H1 (cell line): ENCODE measurements around the gene RBM6. TPM values are rescaled to one million over a fixed set of nuclear protein-coding genes. Genes with fewer than 3 reads are reported as not detected.

ENCODE experiments used
- CTCF ChIA-PET: fragments of 300-600 bp; sonication (Branson Sonifier 250); formaldehyde crosslinking; loops from one replicate; lab custom pipeline; 2021; ENCODE audit not compliant: partially characterized antibody; lab: Charles Lee
- POLR2A ChIA-PET: fragments of 300-600 bp; sonication (Branson Sonifier 250); formaldehyde crosslinking; loops from one replicate; lab custom pipeline; 2021; ENCODE audit warnings: inconsistent platforms; ENCODE audit not compliant: partially characterized antibody; lab: Charles Lee
- DNase-seq, 2 experiments: peaks; one replicate each; pipeline versions ENCODE4 v3.0.0 to v3.0.0-alpha.2; 2010 to 2022; ENCODE audit warnings: low spot score in 2 of 2, low read depth in 1 of 2, mixed read lengths in 1 of 2
- FAIRE-seq: peaks from 2 replicates; lab custom pipeline; 2011; peaks lifted over from hg19 to GRCh38; lab: Jason Lieb, UNC
- H2AFZ ChIP-seq: 2 replicates; pipeline ENCODE4 v1.8.1; 2012; ENCODE audit warnings: low read length, inconsistent platforms
- H2AK5ac ChIP-seq: 2 replicates; pipeline ENCODE4 v1.6.1; 2013; ENCODE audit warnings: low read depth, low read length
- H2BK120ac ChIP-seq: replicated peaks from 2 replicates; pipeline ENCODE3; 2013; ENCODE audit warnings: low read depth, low read length, inconsistent platforms
- H2BK12ac ChIP-seq: 2 replicates; pipeline ENCODE4 v1.6.1; 2013; ENCODE audit warnings: low read depth, low read length
- H2BK15ac ChIP-seq: 2 replicates; pipeline ENCODE4 v1.6.1; 2013; ENCODE audit warnings: low read length
- H2BK20ac ChIP-seq: 2 replicates; pipeline ENCODE4 v1.6.1; 2013; ENCODE audit warnings: low read length
- H2BK5ac ChIP-seq: 2 replicates; pipeline ENCODE4 v1.6.1; 2013; ENCODE audit warnings: low read depth, low read length
- H3K14ac ChIP-seq: 2 replicates; pipeline ENCODE4 v1.6.1; 2013; ENCODE audit warnings: inconsistent platforms; ENCODE audit not compliant: insufficient read length
- H3K18ac ChIP-seq: 2 replicates; pipeline ENCODE4 v1.6.1; 2013; ENCODE audit warnings: low read length; ENCODE audit errors: extremely low read depth
- H3K23ac ChIP-seq: 2 replicates; pipeline ENCODE4 v1.6.1; 2013; ENCODE audit warnings: inconsistent platforms; ENCODE audit not compliant: insufficient read length
- H3K23me2 ChIP-seq: 2 replicates; pipeline ENCODE4 v1.6.1; 2013; ENCODE audit warnings: low read depth, low read length
- H3K27ac ChIP-seq: 2 replicates; pipeline ENCODE4 v1.6.1; 2011; ENCODE audit warnings: low read depth, low read length, inconsistent platforms
- H3K27me3 ChIP-seq, 4 experiments: replicated peaks in 1 of 4; 1 replicate in 1 of 4; 2 replicates in 3 of 4; pipeline versions ENCODE4 v1.6.1 to v1.8.1; 2011 to 2013; ENCODE audit warnings: low read length in 3 of 4, mild to moderate bottlenecking in 3 of 4, inconsistent platforms in 2 of 4, mixed read lengths in 2 of 4, moderate library complexity in 1 of 4; ENCODE audit not compliant: control insufficient read depth in 3 of 4, insufficient read depth in 3 of 4; ENCODE audit errors: extremely low read depth in 1 of 4
- H3K36me3 ChIP-seq, 4 experiments: 2 replicates each; pipeline versions ENCODE4 v1.6.1 to v1.8.1; 2011 to 2013; ENCODE audit warnings: mild to moderate bottlenecking in 4 of 4, low read length in 3 of 4, moderate library complexity in 2 of 4, control low read depth in 1 of 4, inconsistent platforms in 1 of 4; ENCODE audit not compliant: insufficient read depth in 4 of 4, control insufficient read depth in 2 of 4
- H3K4ac ChIP-seq: replicated peaks from 2 replicates; pipeline ENCODE3; 2013; ENCODE audit warnings: low read length, low read depth, mixed read lengths, inconsistent platforms; ENCODE audit not compliant: insufficient read length
- H3K4me1 ChIP-seq, 4 experiments: replicated peaks in 1 of 4; 1 replicate in 1 of 4; 2 replicates in 3 of 4; pipeline versions ENCODE4 v1.6.1 to v1.8.1; 2011 to 2013; ENCODE audit warnings: low read length in 3 of 4, inconsistent platforms in 2 of 4, mixed read lengths in 1 of 4; ENCODE audit not compliant: insufficient read depth in 4 of 4, control insufficient read depth in 3 of 4
- H3K4me2 ChIP-seq, 2 experiments: 2 replicates each; pipeline versions ENCODE4 v1.6.1 to v1.8.1; 2011 to 2013; ENCODE audit warnings: low read depth in 2 of 2, low read length in 2 of 2, control low read depth in 1 of 2, inconsistent platforms in 1 of 2, mild to moderate bottlenecking in 1 of 2; ENCODE audit not compliant: insufficient read depth in 1 of 2
- H3K4me3 ChIP-seq, 4 experiments: fragments of 200-600, 300-600 bp in 1 of 4; sonication (generic), shearing (Covaris generic), sonication (Bioruptor Twin) in 1 of 4; 2 replicates each; pipeline versions ENCODE4 v1.5.1 to v1.8.1; 2011 to 2016; ENCODE audit warnings: low read length in 4 of 4, low read depth in 3 of 4, control low read depth in 2 of 4, inconsistent platforms in 2 of 4, mild to moderate bottlenecking in 2 of 4, mixed read lengths in 1 of 4, moderate library complexity in 1 of 4; ENCODE audit not compliant: insufficient read depth in 2 of 4; ENCODE audit errors: extremely low read depth in 1 of 4
- H3K56ac ChIP-seq: replicated peaks from 2 replicates; pipeline ENCODE3; 2013; ENCODE audit warnings: low read depth, mild to moderate bottlenecking, mixed read lengths, low read length, inconsistent platforms; ENCODE audit not compliant: insufficient read length
- H3K79me1 ChIP-seq: 2 replicates; pipeline ENCODE4 v1.6.1; 2013; ENCODE audit warnings: low read depth, low read length, control low read depth
- H3K79me2 ChIP-seq, 2 experiments: 2 replicates each; pipeline versions ENCODE4 v1.6.1 to v1.8.1; 2012 to 2013; ENCODE audit warnings: low read length in 2 of 2, mild to moderate bottlenecking in 2 of 2, inconsistent platforms in 1 of 2; ENCODE audit not compliant: insufficient read depth in 2 of 2, control insufficient read depth in 1 of 2
- H3K9ac ChIP-seq, 4 experiments: replicated peaks in 1 of 4; 1 replicate in 1 of 4; 2 replicates in 3 of 4; pipeline versions ENCODE4 v1.6.1 to v1.8.1; 2011 to 2013; ENCODE audit warnings: low read depth in 3 of 4, low read length in 3 of 4, control low read depth in 2 of 4, mild to moderate bottlenecking in 2 of 4, moderate library complexity in 2 of 4, inconsistent platforms in 1 of 4; ENCODE audit errors: extremely low read depth in 1 of 4
- H3K9me3 ChIP-seq, 2 experiments: 2 replicates each; pipeline versions ENCODE4 v1.6.1 to v1.8.1; 2012 to 2013; ENCODE audit warnings: mild to moderate bottlenecking in 2 of 2, moderate library complexity in 2 of 2, control low read depth in 1 of 2, inconsistent platforms in 1 of 2, low read depth in 1 of 2, low read length in 1 of 2, mixed read lengths in 1 of 2; ENCODE audit not compliant: insufficient read depth in 2 of 2
- H4K20me1 ChIP-seq, 2 experiments: replicated peaks in 1 of 2; 2 replicates each; pipeline versions ENCODE3 to v1.8.1; 2011 to 2013; ENCODE audit warnings: inconsistent platforms in 2 of 2, low read length in 2 of 2, mild to moderate bottlenecking in 1 of 2; ENCODE audit not compliant: insufficient read depth in 2 of 2, control insufficient read depth in 1 of 2
- H4K5ac ChIP-seq: 2 replicates; pipeline ENCODE4 v1.6.1; 2013; ENCODE audit warnings: low read length, low read depth, mixed read lengths, inconsistent platforms; ENCODE audit not compliant: insufficient read length
- H4K8ac ChIP-seq: 2 replicates; pipeline ENCODE4 v1.8.0; 2013; ENCODE audit warnings: mild to moderate bottlenecking, moderate library complexity, low read length, inconsistent platforms; ENCODE audit not compliant: insufficient read depth; ENCODE audit errors: extremely low read depth
- H4K91ac ChIP-seq: replicated peaks from 2 replicates; pipeline ENCODE3; 2013; ENCODE audit warnings: low read length, mixed read lengths, inconsistent platforms; ENCODE audit not compliant: insufficient read length
- ATF2 ChIP-seq: IDR thresholded peaks from 2 replicates; pipeline ENCODE4 v1.6.1; 2012; ENCODE audit warnings: low read length, inconsistent platforms
- CBX8 ChIP-seq: fragments of 300-800, 300-1000 bp; sonication (generic); IDR thresholded peaks from 2 replicates; pipeline ENCODE4 v1.7.1; 2016; ENCODE audit warnings: low read depth, low read length, borderline replicate concordance
- CHD1 ChIP-seq: IDR thresholded peaks from 2 replicates; pipeline ENCODE4 v1.6.1; 2012; ENCODE audit warnings: low read depth, low read length, improper control_type of control experiment
- GABPA ChIP-seq: IDR thresholded peaks from 2 replicates; pipeline ENCODE4 v1.6.1; 2011; ENCODE audit warnings: mild to moderate bottlenecking, low read length, moderate library complexity, borderline replicate concordance; ENCODE audit not compliant: insufficient read depth
- HDAC6 ChIP-seq: IDR thresholded peaks from one replicate; pipeline ENCODE4 v1.7.1; 2012; ENCODE audit warnings: low read depth, mild to moderate bottlenecking, inconsistent platforms, low read length, moderate library complexity
- JUN ChIP-seq: IDR thresholded peaks from 2 replicates; pipeline ENCODE4 v1.6.1; 2011; ENCODE audit warnings: low read depth, mild to moderate bottlenecking, improper control_type of control experiment, low read length
- KDM1A ChIP-seq: fragments of 200-600, 300-600 bp; sonication (generic); IDR thresholded peaks from 2 replicates; pipeline ENCODE4 v1.7.1; 2016; ENCODE audit warnings: mild to moderate bottlenecking, low read length, borderline replicate concordance
- NRF1 ChIP-seq: IDR thresholded peaks from 2 replicates; pipeline ENCODE4 v1.6.1; 2011; ENCODE audit warnings: mild to moderate bottlenecking, low read depth, low read length, improper control_type of control experiment
- POU5F1 ChIP-seq: IDR thresholded peaks from 2 replicates; pipeline ENCODE4 v1.6.1; 2011; ENCODE audit warnings: low read depth, mild to moderate bottlenecking, low read length, moderate library complexity
- RXRA ChIP-seq: IDR thresholded peaks from 2 replicates; pipeline ENCODE4 v1.6.1; 2011; ENCODE audit warnings: low read depth, mild to moderate bottlenecking, low read length, moderate library complexity; ENCODE audit not compliant: insufficient read depth
- SIN3A ChIP-seq, 2 experiments: IDR thresholded peaks in 1 of 2; conservative IDR thresholded peaks in 1 of 2; 2 replicates each; pipeline ENCODE4 v1.6.1; 2011 to 2012; ENCODE audit warnings: low read length in 2 of 2, improper control_type of control experiment in 1 of 2, low read depth in 1 of 2, mild to moderate bottlenecking in 1 of 2
- SIX5 ChIP-seq: IDR thresholded peaks from 2 replicates; pipeline ENCODE4 v1.6.1; 2011; ENCODE audit warnings: mild to moderate bottlenecking, low read depth, low read length
- WGBS, 2 experiments: shearing (Covaris generic) in 1 of 2; methylation state at CpG; one replicate each; pipeline versions ENCODE4 v1.1.6 to v1.1.7; 2013 to 2015; ENCODE audit warnings: low lambda C conversion rate in 2 of 2, mixed read lengths in 2 of 2, inconsistent platforms in 1 of 2, low coverage in 1 of 2, missing lambda C conversion rate in 1 of 2; ENCODE audit not compliant: insufficient replicate concordance in 2 of 2, insufficient coverage in 1 of 2, insufficient read length in 1 of 2; ENCODE audit errors: extremely low coverage in 1 of 2, missing lambda C conversion rate in 1 of 2; 5-methylcytosine and 5-hydroxymethylcytosine counted together
- polyA plus RNA-seq, 7 experiments: library from polyadenylated mRNA; depleted of rRNA in 3 of 7; stranded (reverse) in 5 of 7; unstranded in 2 of 7; fragments of >200 nt in 5 of 7; fragments of 200-250 nt in 2 of 7; gene quantifications; 1 replicate in 5 of 7; 2 replicates in 1 of 7; 4 replicates in 1 of 7; pipeline versions ENCODE4 v1.2.1 to v1.2.3, GENCODE V29; 2011 to 2013; ENCODE audit warnings: missing spikeins in 2 of 7, mixed read lengths in 2 of 7
- total RNA-seq: library from RNA; stranded (reverse); fragmentation: NEBNext Ultra II Directional; extraction: Animal tissue kit (Norgen Biotek cat#: 25700); gene quantifications from 2 replicates; pipeline ENCODE4 v1.2.1, GENCODE V29; 2021

The RBM6 gene
- total and polyA plus RNA-seq, 2 of the 8 experiments (the other 6 are each of a cell fraction or from before 2014, with no cell fraction given): 30.6 to 80.1 TPM

GRCh38 chr3:50008931-50009330, 69.0 kb downstream of the RBM6 start:
- no peak overlapping the region for H2AK5ac ChIP-seq
- no peak overlapping the region for H3K4ac ChIP-seq
- no peak overlapping the region for H3K56ac ChIP-seq
- H2BK20ac ChIP-seq: no peak overlapping the region
- no peaks in the 10 kb centered on the region for H3K9me3 ChIP-seq
- H2BK12ac ChIP-seq: no peak overlapping the region
- H3K27me3 ChIP-seq: no peaks in the 10 kb centered on the region
- no peak overlapping the region for H3K4me2 ChIP-seq
- no peak overlapping the region for H3K18ac ChIP-seq
- POLR2A ChIA-PET: interaction anchor here (0.6 to 1.0 kb wide), 4 partner anchors 35 to 112 kb away, joined by 3 read pairs; no protein-coding TSS in a partner anchor
- H3K4me3 ChIP-seq: no peak overlapping the region
- H2AFZ ChIP-seq: no peak overlapping the region
- no peak overlapping the region for H3K9ac ChIP-seq
- peaks cover 0 to 6% (median 1%) of the 10 kb centered on the region in 4 experiments; a peak in 3 of 8 replicates for H3K36me3 ChIP-seq
- no peak overlapping the region for H2BK120ac ChIP-seq
- H4K20me1 ChIP-seq: peaks cover 0 to 4% of the 10 kb centered on the region in 2 experiments
- no peak overlapping the region for H2BK5ac ChIP-seq
- CTCF ChIA-PET: no interaction called here
- no peak overlapping the region for H2BK15ac ChIP-seq
- H3K79me1 ChIP-seq: peaks cover under 1% of the 10 kb centered on the region; the same call in 1 of the 2 replicates
- no peaks in the 10 kb centered on the region; a peak in 1 of 7 replicates for H3K4me1 ChIP-seq
- DNase-seq (no peak), FAIRE-seq (no peak)
- H3K23me2 ChIP-seq: no peaks in the 10 kb centered on the region
- 94% methylated on average over 1 of the region's 1 CpG; no CpG with 5 or more reads in 1 of the 2 experiments for WGBS, 2 experiments
- H3K14ac ChIP-seq: no peak overlapping the region
- no peak overlapping the region for H4K91ac ChIP-seq
- H4K8ac ChIP-seq: no peak overlapping the region
- no peak overlapping the region for H4K5ac ChIP-seq
- no peak overlapping the region for H3K23ac ChIP-seq
- no peak overlapping the region for H3K27ac ChIP-seq
- H3K79me2 ChIP-seq: peaks cover 0 to 2% of the 10 kb centered on the region in 2 experiments; a peak in 1 of 4 replicates
- TF ChIP-seq CHD1 (no peak), POU5F1 (no peak), ATF2 (no peak), CBX8 (no peak), SIN3A (conservative IDR thresholded peaks at IDR 0.05 in 1 of 2, IDR thresholded peaks at IDR 0.05 in 1 of 2; ENCODE audit: low read depth in 1 of 2, low read length in 2 of 2) (no peak), RXRA (no peak), GABPA (no peak), JUN (no peak), KDM1A (no peak), SIX5 (no peak), HDAC6 (no peak), NRF1 (no peak)
